Measurements from ENCODE around the gene PRDX6.

The PRDX6 gene

DNA sequence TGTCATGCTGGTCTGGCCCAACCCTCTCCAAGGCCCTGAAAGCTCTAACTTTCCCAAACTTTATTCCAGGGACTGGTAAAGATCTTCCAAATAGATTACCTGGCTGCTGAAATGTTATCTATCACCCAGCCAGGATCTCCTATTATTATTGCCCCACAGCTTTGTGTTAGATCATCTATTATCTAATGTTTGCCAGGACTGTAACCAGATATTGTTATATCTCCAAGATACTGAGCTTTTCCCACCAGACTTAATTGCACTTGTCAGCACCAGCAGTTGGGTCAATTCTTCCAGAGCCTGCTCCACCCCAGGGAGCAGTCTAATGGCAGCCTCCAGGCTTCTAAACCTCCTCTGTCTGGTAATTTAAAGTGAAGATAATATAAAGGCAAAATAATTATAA, 59.1 kb downstream of the PRDX6 start:
- in situ Hi-C loops (cut with MboI; ENCODE audit: low sequenced_read_pairs): no loop called here
